ENCODE results near the gene LAMC1.

Gene LAMC1

DNA sequence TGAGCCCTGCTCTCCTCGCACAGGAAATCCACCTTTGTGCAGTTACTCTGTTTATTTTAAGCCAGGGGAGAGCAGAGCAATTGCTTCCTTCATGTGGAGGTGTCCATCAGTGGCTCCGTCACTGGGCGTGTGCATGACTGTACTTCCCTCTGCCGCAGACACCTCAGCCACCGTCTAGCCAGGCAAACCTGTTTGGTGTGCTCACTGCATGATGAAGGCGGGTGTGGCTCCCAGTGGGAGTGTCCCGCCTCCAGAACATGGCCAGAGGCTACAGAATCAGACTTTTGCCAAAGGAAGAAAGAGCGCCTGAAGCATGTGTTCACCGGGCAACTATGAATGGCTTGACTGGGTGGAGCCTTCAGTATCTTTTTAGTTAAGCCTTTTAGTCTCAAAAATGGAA lies 136.7 kb downstream of the LAMC1 start:
- H3K4me3 ChIP-seq (ENCODE audit: low read length), result no peak overlapping the region
- DNase-seq (ENCODE audit: low read depth), result peak; percentile 100
- TF ChIP-seq, protein P1, sequence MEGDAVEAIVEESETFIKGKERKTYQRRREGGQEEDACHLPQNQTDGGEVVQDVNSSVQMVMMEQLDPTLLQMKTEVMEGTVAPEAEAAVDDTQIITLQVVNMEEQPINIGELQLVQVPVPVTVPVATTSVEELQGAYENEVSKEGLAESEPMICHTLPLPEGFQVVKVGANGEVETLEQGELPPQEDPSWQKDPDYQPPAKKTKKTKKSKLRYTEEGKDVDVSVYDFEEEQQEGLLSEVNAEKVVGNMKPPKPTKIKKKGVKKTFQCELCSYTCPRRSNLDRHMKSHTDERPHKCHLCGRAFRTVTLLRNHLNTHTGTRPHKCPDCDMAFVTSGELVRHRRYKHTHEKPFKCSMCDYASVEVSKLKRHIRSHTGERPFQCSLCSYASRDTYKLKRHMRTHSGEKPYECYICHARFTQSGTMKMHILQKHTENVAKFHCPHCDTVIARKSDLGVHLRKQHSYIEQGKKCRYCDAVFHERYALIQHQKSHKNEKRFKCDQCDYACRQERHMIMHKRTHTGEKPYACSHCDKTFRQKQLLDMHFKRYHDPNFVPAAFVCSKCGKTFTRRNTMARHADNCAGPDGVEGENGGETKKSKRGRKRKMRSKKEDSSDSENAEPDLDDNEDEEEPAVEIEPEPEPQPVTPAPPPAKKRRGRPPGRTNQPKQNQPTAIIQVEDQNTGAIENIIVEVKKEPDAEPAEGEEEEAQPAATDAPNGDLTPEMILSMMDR (IDR thresholded peaks at IDR 0.05; ENCODE audit: insufficient read depth, low read depth, low read length, missing control alignments), result no peak

DNA sequence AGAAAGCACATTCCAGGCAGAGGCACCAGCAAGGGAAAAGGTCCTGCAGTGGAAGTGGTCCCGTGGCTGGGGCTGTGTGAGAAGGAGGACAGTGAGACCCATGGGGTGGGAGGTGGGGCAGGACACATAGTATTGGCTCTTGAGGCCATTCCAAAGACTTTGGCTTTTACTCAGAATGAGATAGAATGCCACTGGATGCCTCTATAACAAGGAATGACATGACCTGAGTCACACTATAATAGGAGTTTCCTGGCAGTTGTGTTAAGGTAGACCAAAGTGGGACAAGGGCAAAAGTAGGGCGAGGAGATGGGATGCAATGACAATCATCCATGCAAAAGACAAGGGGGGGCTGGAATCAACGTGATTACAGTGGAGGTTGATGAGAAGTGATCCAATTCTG lies 138.2 kb downstream of the LAMC1 start:
- H3K4me3 ChIP-seq (ENCODE audit: low read length), result no peak overlapping the region
- DNase-seq (ENCODE audit: low read depth), result peak; percentile 47
- TF ChIP-seq, protein P1 (IDR thresholded peaks at IDR 0.05; ENCODE audit: insufficient read depth, low read depth, low read length, missing control alignments), result no peak

DNA sequence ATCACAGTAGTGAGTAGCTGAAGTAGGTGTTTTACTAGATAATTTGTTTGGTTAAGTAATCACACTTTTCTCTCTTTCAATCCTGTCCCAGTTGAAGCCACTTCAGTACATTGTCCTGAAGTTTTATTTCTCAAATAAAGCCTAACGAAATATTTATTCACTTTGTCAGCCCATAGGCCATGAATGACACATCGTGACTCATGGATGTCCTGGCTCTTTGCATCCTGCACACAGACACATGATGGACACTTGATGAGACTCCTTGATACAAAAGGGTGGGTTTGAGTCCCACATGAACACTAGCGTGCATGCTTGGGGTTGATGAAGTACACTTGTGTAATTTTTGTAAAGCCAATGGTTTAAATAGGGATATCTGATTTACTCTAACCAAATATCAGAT lies 140.1 kb downstream of the LAMC1 start:
- peak; percentile 94 for DNase-seq (ENCODE audit: low read depth)
- TF ChIP-seq, protein P1 (IDR thresholded peaks at IDR 0.05; ENCODE audit: insufficient read depth, low read depth, low read length, missing control alignments), result no peak

DNA sequence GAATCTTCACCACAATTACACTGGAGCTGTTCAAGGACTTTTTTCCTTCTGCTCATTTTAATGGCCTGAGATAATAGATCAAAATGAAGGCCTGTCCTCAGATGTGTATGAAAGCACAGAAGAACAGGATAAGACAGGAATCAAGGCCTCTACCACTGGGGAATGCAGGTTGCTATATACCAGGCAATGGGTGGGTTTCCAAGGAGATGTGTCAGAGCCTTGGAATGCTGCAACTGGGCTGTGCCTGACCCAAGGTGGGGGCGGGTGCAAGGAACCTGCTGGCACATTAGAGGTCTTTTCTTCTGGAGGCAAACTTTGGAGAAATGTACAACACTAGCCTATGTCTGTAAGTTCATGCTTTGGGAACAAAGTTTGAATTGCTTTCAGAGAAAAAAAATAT lies 141.1 kb downstream of the LAMC1 start:
- TF ChIP-seq, protein P1 (IDR thresholded peaks at IDR 0.05; ENCODE audit: insufficient read depth, low read depth, low read length, missing control alignments), result no peak
- no peak overlapping the region for H3K4me3 ChIP-seq (ENCODE audit: low read length)
- peak; percentile 95 for DNase-seq (ENCODE audit: low read depth)

More for the DNA sequence above, 140.1 kb downstream of the LAMC1 start:
- no peak overlapping the region for H3K4me3 ChIP-seq (ENCODE audit: low read length)

DNA sequence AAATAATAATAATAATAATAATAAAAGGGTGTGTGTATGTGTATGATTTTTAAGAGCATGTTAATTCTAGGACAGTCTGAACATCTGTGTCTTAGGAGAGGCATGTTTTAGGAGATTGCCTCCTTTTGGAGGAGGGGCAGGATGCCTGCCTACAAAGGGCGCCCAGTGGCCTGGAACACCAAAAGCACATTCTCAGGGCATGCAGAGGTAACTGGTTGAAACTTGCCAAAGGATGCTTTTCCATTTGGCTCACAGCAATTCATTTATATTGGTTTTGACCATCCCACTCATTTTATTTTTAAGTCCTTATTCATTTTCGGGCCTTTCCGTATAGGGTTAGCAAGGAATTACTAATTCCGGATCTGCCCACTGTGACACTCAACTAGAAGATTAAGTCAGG lies 141.7 kb downstream of the LAMC1 start:
- DNase-seq (ENCODE audit: low read depth), result peak; percentile 95
- H3K4me3 ChIP-seq (ENCODE audit: low read length), result no peak overlapping the region
- TF ChIP-seq, protein P1 (IDR thresholded peaks at IDR 0.05; ENCODE audit: insufficient read depth, low read depth, low read length, missing control alignments), result no peak

DNA sequence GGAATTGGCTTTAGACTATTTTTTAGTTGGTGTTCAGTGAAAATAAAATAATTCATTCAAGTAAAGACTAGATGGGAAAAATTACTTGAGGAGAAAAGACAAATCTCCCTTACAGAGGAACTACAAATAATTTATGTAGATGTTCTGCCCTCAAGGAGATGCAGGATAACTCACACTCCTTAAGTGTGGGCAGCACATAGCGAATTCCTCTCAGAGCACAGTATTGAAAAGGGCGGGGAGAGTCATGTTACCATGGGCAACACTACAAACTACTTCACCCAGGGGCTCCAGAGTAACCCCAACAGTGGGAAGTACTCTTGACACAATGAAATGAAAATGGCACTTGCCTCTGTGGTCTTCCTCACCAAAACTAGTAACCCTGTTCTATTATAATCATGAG lies 142.2 kb downstream of the LAMC1 start:
- DNase-seq (ENCODE audit: low read depth), result no peak
- H3K4me3 ChIP-seq (ENCODE audit: low read length), result no peak overlapping the region
- TF ChIP-seq, protein P1 (IDR thresholded peaks at IDR 0.05; ENCODE audit: insufficient read depth, low read depth, low read length, missing control alignments), result no peak

DNA sequence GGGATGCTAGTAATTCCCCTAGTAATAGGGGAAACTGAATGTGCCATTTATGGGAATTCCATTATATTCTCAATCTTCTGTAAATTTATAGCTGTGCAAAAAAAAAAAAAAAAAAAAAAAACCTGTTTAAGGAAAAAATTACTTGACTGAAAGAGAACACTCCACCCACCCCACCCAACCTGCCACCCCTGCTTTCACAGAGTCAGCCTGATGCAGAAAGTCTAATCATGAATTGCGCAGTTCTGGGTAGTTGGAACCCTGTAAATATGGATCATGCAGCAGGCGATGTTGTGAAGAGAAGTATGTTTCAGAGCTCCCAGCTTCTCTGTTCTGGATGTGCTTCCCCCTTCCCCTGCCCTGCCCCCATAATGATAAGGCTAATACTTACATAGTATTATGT lies 143.2 kb downstream of the LAMC1 start:
- no peak for DNase-seq (ENCODE audit: low read depth)
- TF ChIP-seq, protein P1 (IDR thresholded peaks at IDR 0.05; ENCODE audit: insufficient read depth, low read depth, low read length, missing control alignments), result no peak
- no peak overlapping the region for H3K4me3 ChIP-seq (ENCODE audit: low read length)
